Mesothelial cell of epicardium (in vitro differentiated cells): ENCODE results near the gene OR2H2. TPM values are rescaled to one million over a fixed set of nuclear protein-coding genes. Genes with fewer than 3 reads are reported as not detected.

Experiments
- DNase-seq, 2 experiments: peaks; one replicate each; pipeline ENCODE4 v3.0.0; 2021; ENCODE audit warnings: low spot score in 2 of 2; ENCODE audit not compliant: unreplicated experiment in 2 of 2
- H3K27ac Mint-ChIP-seq: 2 replicates; pipeline ENCODE4 v1.8.0; 2021; ENCODE audit warnings: mixed read lengths
- H3K27me3 Mint-ChIP-seq: 2 replicates; pipeline ENCODE4 v1.8.0; 2021; ENCODE audit warnings: low read depth, mixed read lengths
- H3K36me3 Mint-ChIP-seq: 2 replicates; pipeline ENCODE4 v1.8.0; 2021; ENCODE audit warnings: mixed read lengths
- H3K4me1 Mint-ChIP-seq: 2 replicates; pipeline ENCODE4 v1.8.0; 2021; ENCODE audit warnings: mixed read lengths
- H3K4me3 Mint-ChIP-seq: 2 replicates; pipeline ENCODE4 v1.8.0; 2021; ENCODE audit warnings: mild to moderate bottlenecking, moderate library complexity, mixed read lengths
- H3K9me3 Mint-ChIP-seq: 2 replicates; pipeline ENCODE4 v1.8.0; 2021; ENCODE audit warnings: mixed read lengths
- CTCF ChIP-seq: fragments of 200-600 bp; sonication (generic); IDR thresholded peaks from one replicate; pipeline ENCODE4 v1.5.0; 2021; ENCODE audit warnings: antibody characterized with exemption; ENCODE audit not compliant: unreplicated experiment
- total RNA-seq: library from RNA; stranded (reverse); gene quantifications from 3 replicates; pipeline ENCODE4 v1.2.1, GENCODE V29; 2021

Gene OR2H2
- total RNA-seq, 1 donor from 2014 or later = not detected

GRCh38 chr6:29611426-29611825, 26.5 kb downstream of the OR2H2 start:
- no peak overlapping the region for H3K4me3 Mint-ChIP-seq

GRCh38 chr6:29617782-29618554, 33.0 kb downstream of the OR2H2 start:
- Mint-ChIP-seq H3K36me3 (peaks cover 40% of the 10 kb centered on the region), H3K4me1 (no peaks in the 10 kb centered on the region), H3K27ac (no peak overlapping the region), H3K9me3 (no peaks in the 10 kb centered on the region), H3K4me3 (no peak overlapping the region), H3K27me3 (no peaks in the 10 kb centered on the region)
- DNase-seq = no peak
- no peak for TF ChIP-seq CTCF

More at GRCh38 chr6:29611426-29611825, 26.5 kb downstream of the OR2H2 start:
- H3K27me3 Mint-ChIP-seq = no peaks in the 10 kb centered on the region
- DNase-seq = no peak
- no peaks in the 10 kb centered on the region for H3K4me1 Mint-ChIP-seq
- no peak overlapping the region for H3K27ac Mint-ChIP-seq
- no peak for TF ChIP-seq CTCF
- no peaks in the 10 kb centered on the region for H3K9me3 Mint-ChIP-seq
- H3K36me3 Mint-ChIP-seq = peaks cover 39% of the 10 kb centered on the region

GRCh38 chr6:29619578-29620160, 34.7 kb downstream of the OR2H2 start:
- H3K27me3 Mint-ChIP-seq = no peaks in the 10 kb centered on the region
- H3K9me3 Mint-ChIP-seq = no peaks in the 10 kb centered on the region
- TF ChIP-seq CTCF = no peak
- peaks cover 46% of the 10 kb centered on the region for H3K36me3 Mint-ChIP-seq
- H3K4me1 Mint-ChIP-seq = no peaks in the 10 kb centered on the region
- H3K27ac Mint-ChIP-seq = no peak overlapping the region
- no peak for DNase-seq
- H3K4me3 Mint-ChIP-seq = no peak overlapping the region

GRCh38 chr6:29620630-29621029, 35.7 kb downstream of the OR2H2 start:
- no peak for TF ChIP-seq CTCF
- no peak for DNase-seq
- peaks cover 45% of the 10 kb centered on the region for H3K36me3 Mint-ChIP-seq
- no peak overlapping the region for H3K27ac Mint-ChIP-seq
- peaks cover 6% of the 10 kb centered on the region for H3K4me1 Mint-ChIP-seq
- H3K27me3 Mint-ChIP-seq = no peaks in the 10 kb centered on the region
- no peaks in the 10 kb centered on the region for H3K9me3 Mint-ChIP-seq
- no peak overlapping the region for H3K4me3 Mint-ChIP-seq

GRCh38 chr6:29624520-29624961, 39.6 kb downstream of the OR2H2 start:
- H3K27ac Mint-ChIP-seq = no peak overlapping the region
- no peak overlapping the region for H3K4me3 Mint-ChIP-seq
- no peak for DNase-seq
- peaks cover 1% of the 10 kb centered on the region for H3K27me3 Mint-ChIP-seq
- no peaks in the 10 kb centered on the region for H3K9me3 Mint-ChIP-seq
- no peak for TF ChIP-seq CTCF
- peaks cover 31% of the 10 kb centered on the region for H3K36me3 Mint-ChIP-seq
- peaks cover 27% of the 10 kb centered on the region for H3K4me1 Mint-ChIP-seq
